K562 (cell line): ENCODE results near the gene CCDC85B. TPM values are rescaled to one million over a fixed set of nuclear protein-coding genes. Genes with fewer than 3 reads are reported as not detected.

Experiments used
- ATF4 ChIP-seq: fragments of 450-650 bp; formaldehyde crosslinking; IDR thresholded peaks from 2 replicates; pipeline ENCODE4 v1.4.0; 2022; ENCODE audit warnings: mild to moderate bottlenecking, moderate library complexity
- DIDO1 ChIP-seq: fragments of 450-650 bp; IDR thresholded peaks from 2 replicates; pipeline ENCODE4 v1.6.1; 2016; ENCODE audit warnings: low read depth, missing biosample characterization, missing genetic modification characterization
- E2F1 ChIP-seq: sonication (generic); formaldehyde crosslinking; IDR thresholded peaks from 2 replicates; pipeline ENCODE4 v1.8.1; 2023; ENCODE audit warnings: mild to moderate bottlenecking, missing genetic modification reagents, moderate library complexity
- FOSL1 ChIP-seq: fragments of 200-800 bp; sonication (Bioruptor generic); conservative IDR thresholded peaks from 2 replicates; pipeline ENCODE4 v1.6.1; 2016; ENCODE audit warnings: missing genetic modification characterization, missing compliant biosample characterization
- HES1 ChIP-seq: fragments of 450-650 bp; IDR thresholded peaks from 2 replicates; pipeline ENCODE4 v1.6.1; 2016; ENCODE audit warnings: low read depth, mild to moderate bottlenecking, moderate library complexity
- HNRNPK ChIP-seq: fragments of 200-400 bp; formaldehyde crosslinking; IDR thresholded peaks from one replicate; pipeline ENCODE4 v1.6.1; 2018; ENCODE audit warnings: mild to moderate bottlenecking, low read depth, low read length; ENCODE audit not compliant: poor library complexity, severe bottlenecking
- KLF1 ChIP-seq: fragments of 450-650 bp; IDR thresholded peaks from 2 replicates; pipeline ENCODE4 v1.6.1; 2016; ENCODE audit warnings: missing genetic modification characterization, missing compliant biosample characterization
- KLF6 ChIP-seq: fragments of 250-450 bp; sonication (Bioruptor Pico); IDR thresholded peaks from 2 replicates; pipeline ENCODE4 v1.4.0; 2020; ENCODE audit warnings: mild to moderate bottlenecking, moderate library complexity, borderline replicate concordance
- MAZ ChIP-seq, 2 experiments: fragments of 450-650 bp in 1 of 2; sonication (generic) in 1 of 2; formaldehyde crosslinking; IDR thresholded peaks in 1 of 2; conservative IDR thresholded peaks in 1 of 2; 2 replicates each; pipeline versions ENCODE4 v1.4.0 to v1.5.0; 2020; ENCODE audit warnings: mild to moderate bottlenecking in 1 of 2, missing genetic modification reagents in 1 of 2
- NFRKB ChIP-seq: fragments of 450-650 bp; IDR thresholded peaks from 2 replicates; pipeline ENCODE4 v1.6.1; 2016; ENCODE audit warnings: low read depth
- NR2C2 ChIP-seq, 2 experiments: fragments of 200-800 bp in 1 of 2; sonication (Bioruptor generic) in 1 of 2; sonication (generic) in 1 of 2; formaldehyde crosslinking in 1 of 2; IDR thresholded peaks; 2 replicates each; pipeline versions ENCODE4 v1.6.1 to v1.8.0; 2016 to 2022; ENCODE audit warnings: mild to moderate bottlenecking in 1 of 2, missing compliant biosample characterization in 1 of 2, missing genetic modification characterization in 1 of 2, missing genetic modification reagents in 1 of 2
- PCBP1 ChIP-seq: fragments of 200-400 bp; formaldehyde crosslinking; IDR thresholded peaks from 2 replicates; pipeline ENCODE4 v1.6.1; 2018; ENCODE audit warnings: mild to moderate bottlenecking, low read depth, low read length; ENCODE audit not compliant: poor library complexity, severe bottlenecking
- POLR3G ChIP-seq: IDR thresholded peaks from 2 replicates; pipeline ENCODE4 v1.6.1; 2011; ENCODE audit not compliant: insufficient read length, insufficient replicate concordance; ENCODE audit errors: extremely low read depth
- RNF2 ChIP-seq: sonication (generic); IDR thresholded peaks from 2 replicates; pipeline ENCODE4 v1.6.1; 2016
- SIN3A ChIP-seq, 2 experiments: fragments of 150-350 bp in 1 of 2; IDR thresholded peaks; 2 replicates each; pipeline ENCODE4 v1.6.1; 2011 to 2016; ENCODE audit warnings: borderline replicate concordance in 2 of 2, low read depth in 2 of 2, low read length in 2 of 2, mild to moderate bottlenecking in 2 of 2, moderate library complexity in 2 of 2; ENCODE audit not compliant: control insufficient read depth in 1 of 2
- SOX6 ChIP-seq: fragments of 450-650 bp; IDR thresholded peaks from 2 replicates; pipeline ENCODE4 v1.6.1; 2014; ENCODE audit warnings: mild to moderate bottlenecking
- XRCC3 ChIP-seq: fragments of 450-650 bp; IDR thresholded peaks from 2 replicates; pipeline ENCODE4 v1.6.1; 2017; ENCODE audit warnings: mild to moderate bottlenecking, moderate library complexity
- ZFP30 ChIP-seq: fragments of 250-450 bp; sonication (Bioruptor Pico); IDR thresholded peaks from 2 replicates; pipeline ENCODE4 v1.8.0; 2022; ENCODE audit warnings: moderate library complexity, mild to moderate bottlenecking, inconsistent platforms, borderline replicate concordance
- ZKSCAN8 ChIP-seq: fragments of 200-800 bp; sonication (Bioruptor generic); IDR thresholded peaks from 2 replicates; pipeline ENCODE4 v1.6.1; 2016; ENCODE audit warnings: missing genetic modification characterization, missing compliant biosample characterization
- ZNF133 ChIP-seq: fragments of 250-450 bp; sonication (Bioruptor Pico); IDR thresholded peaks from 2 replicates; pipeline ENCODE4 v1.4.0; 2020; ENCODE audit warnings: mild to moderate bottlenecking
- ZNF24 ChIP-seq: fragments of 450-650 bp; IDR thresholded peaks from 2 replicates; pipeline ENCODE4 v1.6.1; 2016
- polyA plus RNA-seq, 8 experiments: library from polyadenylated mRNA; depleted of rRNA in 4 of 8; stranded (reverse) in 5 of 8; unstranded in 3 of 8; fragments of >200 nt; fragmentation: Nextera tagmentation in 2 of 8; fragmentation: Illumina TruSeq in 1 of 8; extraction: Ambion mirVana in 2 of 8; extraction: Trizol in 1 of 8; gene quantifications; 2 replicates each; pipeline versions ENCODE4 v1.2.1 to v1.2.3, GENCODE V29; 2011 to 2014; ENCODE audit warnings: inconsistent platforms in 1 of 8, missing spikeins in 1 of 8
- total RNA-seq, 7 experiments: library from RNA; depleted of rRNA in 6 of 7; stranded (reverse); fragments of >200 nt in 6 of 7; fragmentation: Illumina TruSeq in 2 of 7; extraction: Trizol in 2 of 7; gene quantifications; 2 replicates each; pipeline versions ENCODE4 v1.2.1 to v1.2.3, GENCODE V29; 2011 to 2021; ENCODE audit warnings: low replicate concordance in 1 of 7
- TF ChIP-seq, protein P1 (sequence below): sonication (generic); IDR thresholded peaks from 2 replicates; pipeline ENCODE4 v1.6.1; 2016
- TF ChIP-seq, protein P2 (sequence below): fragments of 450-650 bp; conservative IDR thresholded peaks from 2 replicates; pipeline ENCODE4 v1.6.1; 2016; ENCODE audit warnings: missing genetic modification characterization, low read depth, mild to moderate bottlenecking, missing compliant biosample characterization, moderate library complexity

Gene CCDC85B
- total and polyA plus RNA-seq, 9 of the 15 experiments (the other 6 are each of a cell fraction or from before 2014, with no cell fraction given), result 0.14 to 138 (median 6.2) TPM

DNA sequence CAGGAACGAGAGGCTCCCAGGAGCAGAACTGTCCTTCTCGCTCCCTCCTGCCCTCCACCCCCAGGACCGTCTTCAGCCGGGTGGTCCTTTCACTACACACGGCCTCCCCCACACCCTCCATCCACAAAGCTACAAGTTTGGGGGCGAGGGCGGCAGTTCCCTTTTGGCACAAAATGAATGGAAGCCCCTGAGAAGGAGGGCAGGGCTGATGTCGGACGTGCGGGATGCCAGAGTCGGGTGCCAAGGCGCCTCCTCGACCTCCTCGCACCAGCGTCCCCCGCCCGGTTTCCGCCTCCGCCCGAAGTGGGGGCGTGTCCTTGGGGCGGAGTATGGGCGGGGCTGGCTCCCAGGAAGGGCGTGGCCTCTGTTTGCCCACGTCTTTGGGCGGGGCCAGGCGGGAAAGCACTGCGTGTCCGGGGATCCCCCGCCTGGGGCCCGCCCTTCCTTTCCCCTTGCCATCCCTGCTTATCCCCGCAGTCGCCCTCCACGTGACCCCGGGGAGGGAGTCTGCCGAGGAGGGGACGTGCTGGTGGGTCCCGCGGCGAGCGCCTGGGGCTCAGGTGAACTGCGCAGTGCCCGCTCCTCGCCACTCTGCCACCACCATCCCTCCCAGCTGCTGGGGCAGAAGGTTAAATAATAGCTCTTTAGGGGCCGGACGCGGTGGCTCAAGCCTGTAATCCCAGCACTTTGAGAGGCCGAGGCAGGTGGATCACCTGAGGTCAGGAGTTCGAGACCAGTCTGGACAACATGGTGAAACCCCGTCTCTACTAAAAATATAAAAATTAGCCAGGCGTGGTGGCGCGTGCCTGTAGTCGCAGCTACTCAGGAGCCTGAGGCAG lies 16.9 kb upstream of the CCDC85B start (continued):
- TF ChIP-seq HES1 (no peak), HNRNPK (no peak), NFRKB (no peak), KLF6 (CRISPR knock-in tag) (no peak), KLF1 (peak; percentile 84; the same call in 1 of the 2 replicates), ZKSCAN8 (CRISPR knock-in tag) (no peak), ZFP30 (no peak), RNF2 (peak; percentile 34; the same call in 1 of the 2 replicates), E2F1 (CRISPR knock-in tag) (peak; percentile 79; the same call in 1 of the 2 replicates), ZNF133 (CRISPR knock-in tag) (no peak), NR2C2 (CRISPR knock-in tag; IDR thresholded peaks at IDR 0.05) (no peak), NR2C2 (tag; IDR thresholded peaks at IDR 0.05) (no peak), PCBP1 (no peak), SOX6 (no peak), XRCC3 (no peak), FOSL1 (tag) (no peak), SIN3A (IDR thresholded peaks at IDR 0.05; ENCODE audit: borderline replicate concordance in 2 of 2, control insufficient read depth in 1 of 2, low read depth in 2 of 2, low read length in 2 of 2) (no peak), POLR3G (no peak), ZNF24 (no peak), DIDO1 (no peak), ATF4 (CRISPR knock-in tag) (no peak), MAZ (CRISPR knock-in tag; conservative IDR thresholded peaks at IDR 0.05 in 1 of 2, IDR thresholded peaks at IDR 0.05 in 1 of 2) (peak; percentile 97 to 98)
- TF ChIP-seq, protein P1, sequence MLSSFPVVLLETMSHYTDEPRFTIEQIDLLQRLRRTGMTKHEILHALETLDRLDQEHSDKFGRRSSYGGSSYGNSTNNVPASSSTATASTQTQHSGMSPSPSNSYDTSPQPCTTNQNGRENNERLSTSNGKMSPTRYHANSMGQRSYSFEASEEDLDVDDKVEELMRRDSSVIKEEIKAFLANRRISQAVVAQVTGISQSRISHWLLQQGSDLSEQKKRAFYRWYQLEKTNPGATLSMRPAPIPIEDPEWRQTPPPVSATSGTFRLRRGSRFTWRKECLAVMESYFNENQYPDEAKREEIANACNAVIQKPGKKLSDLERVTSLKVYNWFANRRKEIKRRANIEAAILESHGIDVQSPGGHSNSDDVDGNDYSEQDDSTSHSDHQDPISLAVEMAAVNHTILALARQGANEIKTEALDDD, result no peak
- TF ChIP-seq, protein P2, sequence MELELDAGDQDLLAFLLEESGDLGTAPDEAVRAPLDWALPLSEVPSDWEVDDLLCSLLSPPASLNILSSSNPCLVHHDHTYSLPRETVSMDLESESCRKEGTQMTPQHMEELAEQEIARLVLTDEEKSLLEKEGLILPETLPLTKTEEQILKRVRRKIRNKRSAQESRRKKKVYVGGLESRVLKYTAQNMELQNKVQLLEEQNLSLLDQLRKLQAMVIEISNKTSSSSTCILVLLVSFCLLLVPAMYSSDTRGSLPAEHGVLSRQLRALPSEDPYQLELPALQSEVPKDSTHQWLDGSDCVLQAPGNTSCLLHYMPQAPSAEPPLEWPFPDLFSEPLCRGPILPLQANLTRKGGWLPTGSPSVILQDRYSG (tag), result no peak; the same call in 1 of the 2 replicates
